Stimulated activated CD8-positive, alpha-beta memory T cell treated with anti-CD3 and anti-CD28 coated beads, Interleukin-15, amount 100 ng/mL, for 48 hours (primary cell): ENCODE measurements around the gene NCOR1.
"Not testable (repeated sequence)": the region's sequence is repeated elsewhere in the genome, so short reads cannot be mapped to it uniquely, and the experiment has no call there.

Experiments used
- DNase-seq, 2 donors: peaks; one replicate each; pipeline ENCODE4 v3.0.0-alpha.2; 2020; ENCODE audit warnings: low read depth in 2 of 2

NCOR1 gene

DNA sequence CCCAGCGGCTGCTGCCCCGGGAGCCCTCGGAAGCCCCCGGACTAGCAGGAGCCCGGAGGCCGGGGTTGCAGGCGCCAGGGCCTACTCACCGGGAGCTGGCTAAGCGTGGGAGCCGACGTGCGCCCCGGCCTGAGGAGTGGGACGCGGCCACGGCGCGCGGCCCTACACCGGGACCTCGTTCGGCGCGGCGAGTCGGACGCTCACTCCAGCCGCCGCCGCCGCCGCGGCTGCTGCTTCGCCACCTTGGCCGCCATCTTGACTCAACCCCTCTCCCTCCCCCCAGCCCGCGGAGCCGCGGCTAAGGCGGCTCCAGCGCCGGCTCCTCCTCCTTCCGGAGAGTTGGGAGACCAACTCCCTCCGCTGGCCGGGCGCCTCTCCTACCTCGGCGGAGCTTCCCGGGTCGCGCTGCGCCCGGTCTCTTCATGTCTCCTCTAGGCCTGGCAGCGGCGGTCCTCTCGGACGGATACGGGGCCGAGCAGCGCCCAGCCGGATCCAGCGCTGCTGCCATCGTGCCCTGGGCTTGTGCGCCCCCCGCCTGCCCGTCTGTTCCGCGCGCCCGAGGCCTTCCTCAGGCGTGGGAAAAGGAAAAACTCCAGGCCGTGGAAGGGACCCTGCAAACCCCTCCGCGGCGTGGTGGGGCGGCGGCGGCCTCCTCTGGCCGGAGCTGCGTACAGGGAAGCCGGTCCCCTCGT is at the start of gene NCOR1:
Gene NCOR1 (minus strand): TSS at position 262 of the 692 bp plus-strand sequence. CDS start 20,965 bp downstream, outside the sequence.
- peak; percentile 87 to 88 for DNase-seq

DNA sequence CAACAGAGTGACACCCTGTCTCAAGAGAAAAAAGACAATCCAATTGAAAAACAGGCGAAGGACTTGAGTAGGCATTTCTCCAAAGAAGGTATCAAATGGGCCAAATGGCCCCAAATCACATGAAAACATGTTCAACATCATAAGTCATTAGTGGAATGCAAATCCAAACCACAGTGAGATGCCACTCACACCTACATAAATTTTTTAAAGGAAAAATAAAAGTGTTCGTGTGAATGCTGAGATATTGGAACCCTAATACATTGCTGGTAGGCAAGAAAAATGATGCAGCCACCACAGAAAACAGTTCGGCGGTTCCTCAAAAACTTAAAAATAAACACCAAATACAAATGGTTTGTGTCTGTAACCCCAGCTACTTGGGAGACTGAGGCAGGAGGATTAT is 46.9 kb upstream of the NCOR1 start:
- DNase-seq: no peak

DNA sequence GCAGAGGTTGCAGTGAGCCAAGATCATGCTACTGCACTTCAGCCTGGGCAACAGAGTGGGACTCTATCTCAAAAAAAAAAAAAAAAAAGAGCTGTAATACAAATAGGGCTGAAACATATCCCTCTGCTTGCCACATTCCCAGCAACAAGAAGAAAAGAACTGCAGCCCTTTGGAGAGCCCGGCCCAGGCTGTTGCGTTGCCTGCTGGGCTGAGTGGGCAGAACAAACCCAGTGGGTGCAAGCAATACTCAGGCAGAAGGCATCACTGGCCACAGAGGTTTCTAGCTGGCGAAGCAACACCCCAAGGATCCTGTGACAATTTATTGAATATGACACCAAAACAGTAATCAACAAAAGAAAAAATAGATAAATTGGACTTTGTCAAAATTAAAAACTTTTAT is 45.7 kb upstream of the NCOR1 start:
- no peak for DNase-seq

DNA sequence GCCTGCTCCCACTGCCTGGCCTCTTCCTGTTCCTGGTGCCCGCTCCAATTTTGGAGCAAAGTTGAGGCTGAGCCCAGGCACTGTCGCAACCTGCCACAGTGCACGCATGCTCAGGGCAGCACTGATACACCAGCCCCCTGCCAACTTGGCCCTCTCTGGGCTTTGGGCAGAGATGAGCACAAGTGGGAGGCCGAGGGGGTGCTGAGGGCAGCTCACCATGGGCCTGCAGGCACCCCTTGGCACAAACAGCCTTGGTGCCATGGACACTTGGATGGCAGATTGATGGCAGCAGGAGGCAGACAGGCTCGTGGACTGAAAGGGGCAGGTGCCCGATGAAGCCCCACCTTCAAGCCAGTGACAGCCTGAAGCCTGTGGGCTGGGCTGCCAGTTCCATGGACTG is 44.6 kb upstream of the NCOR1 start:
- DNase-seq: no peak

DNA sequence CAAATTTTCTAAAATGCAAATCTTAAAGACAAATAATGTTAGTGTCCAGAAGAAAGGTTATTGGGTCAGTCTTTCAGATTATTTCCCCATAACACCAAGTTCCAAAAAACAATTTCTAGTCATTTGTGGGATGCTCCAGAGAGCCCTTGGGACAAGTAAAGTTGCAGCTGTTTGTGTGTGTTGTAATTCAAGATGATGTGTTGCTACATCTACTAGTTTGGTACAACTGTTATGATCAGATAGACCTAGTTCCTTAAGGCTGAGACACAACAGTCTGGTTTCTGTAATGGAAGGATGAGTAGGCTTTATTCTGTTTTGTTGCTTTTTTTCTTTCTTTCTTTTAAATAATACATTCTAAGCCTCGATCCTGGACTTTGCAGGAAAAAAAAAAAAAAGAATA is 43.6 kb upstream of the NCOR1 start:
- DNase-seq: no peak

DNA sequence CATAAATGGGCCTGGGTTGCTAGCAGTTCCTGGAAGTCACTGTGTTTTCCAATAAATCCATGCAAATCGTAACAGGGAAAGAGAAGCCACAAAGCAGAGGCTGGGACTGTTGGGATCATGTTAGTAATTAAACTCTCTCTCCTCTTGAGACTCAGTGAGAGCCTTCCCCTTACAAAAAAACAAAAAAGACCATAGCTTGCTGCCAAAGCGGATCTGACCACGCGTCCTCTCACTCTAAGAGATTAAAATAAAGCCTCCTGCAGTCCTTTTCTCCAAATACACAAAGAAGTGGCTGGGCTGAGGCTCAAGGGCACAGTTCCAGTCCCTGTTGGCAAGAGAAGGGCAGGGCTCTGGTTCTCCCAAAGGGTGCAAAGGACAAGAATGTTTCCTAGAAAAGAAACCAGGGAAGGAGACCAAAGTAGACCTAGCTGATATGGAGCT is 40.2 kb upstream of the NCOR1 start:
- DNase-seq: no peak

DNA sequence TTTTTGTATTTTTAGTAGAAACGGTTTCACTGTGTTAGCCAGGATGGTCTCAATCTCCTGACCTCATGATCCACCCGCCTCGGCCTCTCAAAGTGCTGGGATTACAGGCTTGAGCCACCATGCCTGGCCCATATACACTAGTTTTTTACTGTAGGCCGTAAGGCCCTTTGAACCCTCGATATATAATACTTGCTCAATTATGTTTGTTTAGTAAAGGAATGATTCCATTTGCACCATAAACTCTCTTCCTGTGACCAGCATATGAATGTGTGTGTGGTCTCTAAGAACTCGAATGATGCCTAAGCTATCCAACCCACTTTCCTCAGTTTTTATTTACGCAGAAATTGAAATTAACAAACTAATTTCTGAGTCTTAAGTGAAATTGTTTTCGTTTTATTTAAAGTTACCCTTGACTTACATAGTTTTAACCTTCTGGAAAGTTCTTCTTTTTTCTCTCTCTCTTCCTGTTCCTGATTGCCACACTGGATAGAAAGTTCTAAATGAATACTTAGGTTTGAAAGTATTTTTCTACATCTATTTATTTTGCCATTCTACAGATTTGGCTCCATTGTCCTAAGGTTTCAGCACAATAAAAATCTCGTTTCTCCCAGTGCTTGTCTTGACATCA is 39.6 kb upstream of the NCOR1 start:
- no peak for DNase-seq

DNA sequence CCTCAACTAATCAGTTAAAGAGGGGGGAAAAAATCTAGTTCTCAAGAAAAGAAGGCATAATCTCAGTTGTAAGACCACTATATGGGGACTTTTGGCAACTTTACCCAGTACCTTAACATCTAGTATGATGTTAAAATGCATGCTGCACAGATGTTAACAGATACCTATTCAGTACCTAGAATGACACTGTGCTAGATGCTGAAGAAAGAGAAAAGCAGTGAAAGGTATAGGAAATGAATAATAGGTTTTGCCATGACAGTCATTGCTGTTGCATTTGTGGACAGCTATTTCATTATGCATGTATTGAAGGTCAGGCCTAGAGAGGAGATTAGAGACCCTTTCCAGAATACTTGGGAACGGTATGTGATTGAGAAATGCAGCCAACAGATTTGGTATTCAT is 36.2 kb upstream of the NCOR1 start:
- DNase-seq: no peak

DNA sequence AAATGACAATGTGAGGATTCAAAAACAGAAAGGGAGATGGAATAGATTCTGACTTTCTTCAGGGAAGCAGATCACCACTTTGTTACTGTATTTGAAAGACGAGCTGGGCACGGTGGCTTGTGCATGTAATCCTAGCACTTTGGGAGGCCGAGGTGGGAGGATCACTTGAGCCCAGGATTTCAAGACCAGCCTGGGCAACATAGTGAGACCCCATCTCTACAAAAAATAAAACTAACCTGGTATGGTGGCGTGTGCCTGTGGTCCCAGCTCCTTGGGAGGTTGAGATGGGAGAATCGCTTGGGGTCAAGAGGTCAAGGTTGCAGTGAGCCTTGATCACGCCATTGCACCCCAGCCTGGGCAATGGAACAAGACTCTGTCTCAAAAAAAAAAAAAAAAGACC is 35.7 kb upstream of the NCOR1 start:
- no peak for DNase-seq

DNA sequence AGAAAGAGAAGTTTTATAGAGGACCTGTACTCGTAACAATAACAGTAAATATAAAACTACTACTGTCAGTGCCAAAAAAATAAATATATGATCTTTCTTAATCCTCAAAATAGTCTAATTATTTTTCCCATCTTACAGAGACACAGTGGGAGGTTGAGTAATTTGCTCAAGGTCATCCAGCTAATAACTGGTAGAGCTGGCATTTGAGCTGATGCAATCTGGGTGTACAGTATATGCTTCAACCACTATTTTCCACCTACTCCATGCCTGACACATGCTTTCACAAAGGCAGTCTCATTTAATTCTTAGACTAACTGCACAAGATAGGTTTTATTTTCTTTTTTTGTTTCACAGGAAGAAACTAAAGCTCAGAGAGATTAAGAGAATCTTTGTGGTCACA is 35.3 kb upstream of the NCOR1 start:
- DNase-seq: no peak

DNA sequence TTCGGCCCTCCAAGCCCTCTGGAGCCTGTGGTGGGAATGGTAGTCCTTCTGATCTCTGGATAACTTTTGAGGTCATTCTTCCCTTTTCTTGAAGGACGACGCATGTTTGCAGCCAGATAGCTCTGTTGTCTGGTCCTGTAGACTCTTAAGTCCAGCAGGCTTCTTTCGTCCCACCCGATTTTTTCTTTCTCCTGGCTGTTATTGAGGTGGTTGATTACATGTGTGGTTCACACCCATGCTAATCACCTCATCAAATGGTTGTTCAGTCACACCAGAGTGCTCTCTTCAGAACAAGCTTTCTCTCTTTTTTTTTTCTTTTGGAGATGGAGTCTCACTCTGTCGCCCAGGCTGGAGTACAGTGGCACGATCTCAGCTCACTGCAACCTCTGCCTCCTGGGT is 32.3 kb upstream of the NCOR1 start:
- DNase-seq: no peak

DNA sequence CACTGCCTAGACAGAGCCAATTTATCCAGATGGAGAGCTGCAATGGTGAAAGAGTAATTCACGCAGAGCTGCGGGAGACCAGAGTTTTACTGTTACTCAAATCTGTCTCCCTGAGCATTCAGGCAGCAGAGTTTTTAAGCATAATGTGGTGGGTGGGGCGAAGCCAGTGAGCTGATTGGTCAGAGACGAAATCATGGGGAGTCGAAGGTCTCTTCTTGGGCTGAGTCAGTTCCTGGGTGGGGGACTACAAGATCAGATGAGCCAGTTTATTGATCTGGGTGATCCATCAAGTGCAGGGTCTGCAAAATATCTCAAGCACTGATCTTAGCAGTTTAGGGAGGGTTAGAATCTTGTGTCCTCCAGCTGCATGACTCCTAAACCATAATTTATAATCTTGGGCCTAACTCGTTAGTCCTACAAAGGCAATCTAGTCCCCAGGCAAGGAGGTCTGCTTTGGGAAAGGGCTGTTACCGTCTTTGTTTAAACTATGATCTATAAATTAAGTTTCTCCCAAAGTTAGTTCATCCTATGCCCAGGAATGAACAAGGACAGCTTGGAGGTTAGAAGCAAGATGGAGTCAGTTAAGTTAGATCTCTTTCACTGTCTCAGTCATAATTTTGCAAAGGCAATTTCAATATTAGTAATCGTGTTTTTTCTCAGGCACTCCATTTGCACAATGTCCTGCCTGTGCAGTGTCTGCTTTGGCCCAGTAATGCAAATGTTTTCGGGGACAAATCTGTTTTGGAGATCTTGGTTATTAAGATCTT is 28.6 kb upstream of the NCOR1 start:
- DNase-seq: peak in 1 of 2 donors; percentile 21

DNA sequence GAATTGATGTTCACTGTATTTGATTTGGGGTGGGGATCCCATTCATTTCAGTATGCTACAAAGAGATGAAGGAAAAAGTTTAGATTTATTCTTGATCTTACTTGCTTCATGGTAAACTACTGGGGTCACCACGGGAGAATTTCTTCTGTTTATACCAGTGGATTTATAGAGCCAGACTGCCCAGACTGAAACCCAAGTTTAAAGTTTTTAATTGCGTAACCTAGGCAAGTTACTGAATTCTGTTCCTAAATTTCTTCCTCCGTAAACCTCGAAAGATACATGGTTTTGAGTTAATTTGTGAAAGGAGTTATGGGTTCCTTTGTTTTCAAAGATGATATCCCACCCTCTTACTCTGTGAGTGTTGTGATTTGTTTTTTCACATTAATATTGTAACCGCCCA is 28.1 kb upstream of the NCOR1 start:
- DNase-seq: no peak

DNA sequence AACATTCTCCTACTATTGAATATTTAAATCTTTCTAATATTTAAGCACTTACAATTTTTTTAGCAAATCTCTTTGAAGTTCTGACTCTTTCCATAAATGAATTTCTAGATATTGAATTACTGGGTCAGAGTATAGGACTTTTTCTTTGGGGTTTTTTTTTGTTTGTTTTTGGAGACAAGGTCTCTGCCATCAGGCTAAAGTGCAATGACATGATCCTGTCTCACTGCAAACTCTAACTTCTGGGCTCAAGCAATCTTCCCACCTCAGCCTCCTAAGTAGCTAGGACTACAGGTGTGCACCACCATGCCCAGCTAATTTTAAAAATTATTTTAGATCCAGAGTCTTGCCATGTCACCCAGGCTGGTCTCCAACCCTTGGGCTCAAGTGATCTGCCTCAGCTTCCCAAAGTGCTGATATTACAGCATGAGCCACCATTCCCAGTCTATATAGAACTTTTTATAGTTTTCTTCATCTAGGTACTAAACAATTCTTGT is 26.6 kb upstream of the NCOR1 start:
- no peak for DNase-seq

DNA sequence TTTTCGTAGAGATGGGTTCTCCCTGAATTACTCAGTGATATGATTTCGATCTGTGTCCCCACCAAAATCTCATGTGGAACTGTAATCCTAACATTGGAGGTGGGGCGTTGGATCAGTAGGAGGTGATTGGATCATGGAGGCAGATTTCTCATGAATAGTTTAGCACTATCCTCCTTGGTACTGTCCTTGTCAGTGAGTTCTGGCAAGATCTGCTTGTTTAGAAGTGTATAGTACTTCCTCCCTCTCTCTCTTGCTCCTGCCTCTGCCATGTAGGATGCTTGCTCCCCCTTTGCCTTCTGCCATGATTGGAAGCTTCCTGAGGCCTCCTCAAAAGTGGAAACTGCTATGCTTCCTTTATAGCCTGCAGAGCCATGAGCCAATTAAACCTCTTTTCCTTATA is 24.6 kb upstream of the NCOR1 start:
- no peak for DNase-seq

DNA sequence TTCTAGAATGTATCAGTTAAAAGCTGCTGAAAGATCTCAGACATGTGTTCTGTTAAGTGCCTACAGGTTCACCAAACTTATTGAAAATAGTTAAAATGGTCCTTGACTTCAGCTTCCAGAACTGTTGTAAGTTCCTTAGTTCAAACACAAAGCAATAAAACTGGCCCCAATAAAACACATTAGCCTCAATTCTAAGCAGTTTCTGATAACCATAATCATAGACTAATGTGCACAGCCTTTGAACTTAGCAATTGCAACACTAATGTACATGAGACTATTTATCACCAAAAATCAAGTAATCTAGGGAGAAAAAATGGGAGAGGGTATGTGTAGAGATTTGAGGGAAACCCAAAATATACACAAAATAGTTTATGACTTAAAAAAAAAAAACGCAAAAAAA is 17.1 kb upstream of the NCOR1 start:
- no peak for DNase-seq

DNA sequence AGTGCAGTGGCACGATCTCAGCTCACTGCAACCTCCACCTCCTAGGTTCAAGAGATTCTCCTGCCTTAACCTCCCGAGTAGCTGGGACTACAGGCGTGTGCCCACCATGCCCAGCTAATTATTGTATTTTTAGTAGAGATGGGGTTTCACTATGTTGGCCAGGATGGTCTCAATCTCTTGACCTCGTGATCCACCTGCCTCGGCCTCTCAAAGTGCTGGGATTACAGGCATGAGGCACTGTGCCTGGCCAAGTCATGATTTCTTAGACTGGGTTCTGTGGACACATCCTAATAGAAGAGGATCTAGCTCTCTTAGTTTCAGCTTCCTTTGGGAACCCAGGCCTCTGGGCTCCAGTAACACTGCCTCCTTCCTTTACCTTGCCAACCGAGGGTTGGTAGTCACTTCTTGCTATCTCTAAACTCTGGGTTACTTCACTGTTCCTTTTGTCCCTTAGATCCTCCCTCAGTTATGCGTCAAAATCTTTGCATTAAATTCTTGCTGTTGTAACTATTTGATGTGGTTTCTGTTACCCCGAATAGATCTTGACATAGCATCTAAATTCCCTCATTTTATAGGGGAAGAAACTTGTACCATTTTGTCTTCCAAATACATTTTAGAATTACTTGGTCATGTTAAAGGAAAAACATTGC is 14.7 kb upstream of the NCOR1 start:
- DNase-seq: not testable (repeated sequence)

DNA sequence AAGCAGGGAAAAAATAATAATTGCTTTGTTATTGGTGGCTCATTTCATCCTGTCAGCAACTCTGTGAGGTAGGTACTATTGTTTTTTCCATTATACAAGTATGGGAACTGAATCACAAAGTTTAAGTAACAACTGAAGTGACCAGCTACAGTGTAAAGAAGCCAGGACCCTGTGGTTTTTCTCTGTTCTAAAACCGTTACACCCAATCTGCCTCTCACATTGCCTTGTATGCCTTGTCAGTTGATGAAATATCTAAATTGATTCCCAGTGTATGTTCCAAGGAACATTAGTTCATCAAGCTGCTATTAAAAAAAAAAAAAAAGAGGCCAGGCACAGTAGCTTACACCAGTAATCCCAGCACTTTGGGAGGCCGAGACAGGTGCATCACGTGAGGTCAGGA is 7.1 kb upstream of the NCOR1 start:
- DNase-seq: no peak

DNA sequence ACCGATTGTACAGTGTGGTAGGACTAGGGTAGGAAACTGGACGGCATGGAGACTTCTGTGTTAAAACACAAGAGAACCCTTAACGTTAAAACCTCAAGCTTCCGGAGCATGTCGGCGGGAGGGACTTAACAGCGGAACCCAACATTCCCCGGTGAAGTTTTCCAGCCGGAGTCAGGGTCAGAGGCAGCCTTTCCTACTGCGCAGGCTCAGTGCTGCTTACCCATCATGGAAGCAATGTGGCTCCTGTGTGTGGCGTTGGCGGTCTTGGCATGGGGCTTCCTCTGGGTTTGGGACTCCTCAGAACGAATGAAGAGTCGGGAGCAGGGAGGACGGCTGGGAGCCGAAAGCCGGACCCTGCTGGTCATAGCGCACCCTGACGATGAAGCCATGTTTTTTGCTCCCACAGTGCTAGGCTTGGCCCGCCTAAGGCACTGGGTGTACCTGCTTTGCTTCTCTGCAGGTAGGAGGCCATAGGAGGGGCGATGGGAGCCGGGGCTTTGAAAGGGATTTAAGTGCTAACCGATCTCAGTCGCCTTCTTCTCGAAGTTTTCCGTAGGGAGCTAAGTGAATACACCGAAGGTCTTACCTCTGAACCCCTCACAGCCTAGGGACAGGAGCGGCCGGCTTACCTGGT is 1.8 kb upstream of the NCOR1 start, which contains the start of gene PIGL:
Gene PIGL (plus strand): TSS at position 209 of the 634 bp plus-strand sequence. CDS start 17 bp downstream, at position 226.
- DNase-seq: peak; percentile 80 to 83

DNA sequence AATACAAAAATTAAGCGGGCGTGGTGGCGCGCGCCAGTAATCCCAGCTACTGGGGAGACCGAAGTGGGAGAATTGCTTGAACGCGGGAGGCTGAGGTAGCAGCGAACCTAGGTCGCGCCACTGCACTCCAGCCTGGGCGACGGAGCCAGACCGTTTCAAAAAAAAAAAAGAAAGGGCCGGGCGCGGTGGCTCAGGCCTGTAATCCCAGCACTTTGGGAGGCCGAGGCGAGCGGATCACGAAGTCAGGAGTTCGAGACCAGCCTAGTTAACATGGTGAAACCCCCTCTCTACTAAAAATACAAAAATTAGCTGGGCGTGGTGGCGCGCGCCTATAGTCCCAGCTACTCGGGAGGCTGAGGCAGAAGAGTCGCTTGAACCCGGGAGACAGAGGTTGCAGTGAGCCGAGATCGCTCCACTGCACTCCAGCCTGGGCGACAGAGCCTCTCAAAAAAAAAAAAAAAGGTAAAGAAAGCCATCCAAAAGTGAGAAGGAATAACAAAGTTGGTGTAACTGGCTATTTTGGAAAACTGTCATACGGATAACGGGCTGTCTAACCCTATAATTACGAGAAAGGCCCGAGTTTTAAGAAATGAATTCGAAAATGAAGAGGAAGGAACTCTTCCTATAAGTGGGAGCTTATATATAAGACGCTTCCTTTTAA is 1.1 kb upstream of the NCOR1 start:
- DNase-seq: not testable (repeated sequence)

DNA sequence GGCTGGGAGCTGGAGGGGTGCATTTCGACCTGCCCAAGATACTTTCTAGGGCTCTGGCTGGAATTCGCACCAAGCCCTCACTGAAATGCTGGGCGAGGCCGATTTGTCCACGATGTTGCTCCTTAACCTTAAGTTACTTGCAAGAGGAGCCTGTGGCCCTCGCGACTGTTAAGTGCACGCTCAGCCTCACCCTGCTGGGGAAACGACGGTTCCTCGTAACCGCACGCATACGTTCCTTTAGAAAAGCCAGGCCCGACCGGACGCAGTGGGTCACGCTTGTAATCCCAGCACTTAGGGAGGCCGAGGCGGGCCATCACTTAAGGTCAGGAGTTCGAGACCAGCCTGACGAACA is 607 bp upstream of the NCOR1 start:
- peak in 1 of 2 donors; percentile 22 for DNase-seq
